K562 (cell line): ENCODE data around the gene RINL. TPM values are rescaled to one million over a fixed set of nuclear protein-coding genes. Genes with fewer than 3 reads are reported as not detected.

Experiments
- CBX2 ChIP-seq: fragments of 200-600 bp; sonication (generic); IDR thresholded peaks from one replicate; pipeline ENCODE4 v1.6.1; 2012; ENCODE audit warnings: mild to moderate bottlenecking, low read length, inconsistent platforms; ENCODE audit not compliant: insufficient read depth, poor library complexity, severe bottlenecking
- CREB1 ChIP-seq, 2 experiments: sonication (generic) in 1 of 2; formaldehyde crosslinking in 1 of 2; IDR thresholded peaks; 2 replicates each; pipeline versions ENCODE4 v1.6.1 to v1.8.0; 2012 to 2022; ENCODE audit warnings: inconsistent platforms in 1 of 2, mild to moderate bottlenecking in 1 of 2, missing genetic modification reagents in 1 of 2, moderate library complexity in 1 of 2
- CTBP1 ChIP-seq: fragments of 450-650 bp; IDR thresholded peaks from 2 replicates; pipeline ENCODE4 v1.6.1; 2016; ENCODE audit warnings: borderline replicate concordance
- CXXC5 ChIP-seq: fragments of 250-450 bp; sonication (Bioruptor Pico); IDR thresholded peaks from 2 replicates; pipeline ENCODE4 v1.8.0; 2022; ENCODE audit warnings: inconsistent platforms, mild to moderate bottlenecking, moderate library complexity
- DLX4 ChIP-seq: fragments of 250-450 bp; sonication (Bioruptor Pico); IDR thresholded peaks from 2 replicates; pipeline ENCODE4 v1.6.1; 2021; ENCODE audit warnings: mild to moderate bottlenecking
- HCFC1 ChIP-seq: IDR thresholded peaks from 2 replicates; pipeline ENCODE4 v1.6.1; 2012; ENCODE audit warnings: low read depth, low read length, improper control_type of control experiment
- HES1 ChIP-seq: fragments of 450-650 bp; IDR thresholded peaks from 2 replicates; pipeline ENCODE4 v1.6.1; 2016; ENCODE audit warnings: low read depth, mild to moderate bottlenecking, moderate library complexity
- IRF1 ChIP-seq: sonication (generic); formaldehyde crosslinking; IDR thresholded peaks from 2 replicates; pipeline ENCODE4 v1.8.0; 2022; ENCODE audit warnings: missing genetic modification reagents, mild to moderate bottlenecking, borderline replicate concordance
- KDM5B ChIP-seq: fragments of 200-600 bp; sonication (generic); IDR thresholded peaks from 2 replicates; pipeline ENCODE4 v1.6.1; 2012; ENCODE audit warnings: low read depth, mild to moderate bottlenecking, moderate library complexity, low read length, control low read depth, inconsistent platforms; ENCODE audit not compliant: insufficient replicate concordance
- KLF1 ChIP-seq: fragments of 450-650 bp; IDR thresholded peaks from 2 replicates; pipeline ENCODE4 v1.6.1; 2016; ENCODE audit warnings: missing genetic modification characterization, missing compliant biosample characterization
- LEF1 ChIP-seq: fragments of 450-650 bp; IDR thresholded peaks from 2 replicates; pipeline ENCODE4 v1.6.1; 2016; ENCODE audit warnings: mild to moderate bottlenecking
- MBD2 ChIP-seq: sonication (generic); IDR thresholded peaks from 2 replicates; pipeline ENCODE4 v1.6.1; 2016; ENCODE audit warnings: low read depth, borderline replicate concordance
- MTF1 ChIP-seq: fragments of 250-450 bp; sonication (Bioruptor Pico); IDR thresholded peaks from 2 replicates; pipeline ENCODE4 v1.9.0; 2021; ENCODE audit warnings: moderate library complexity, mild to moderate bottlenecking, inconsistent platforms, borderline replicate concordance
- MXD1 ChIP-seq: fragments of 250-450 bp; sonication (Bioruptor Pico); IDR thresholded peaks from 2 replicates; pipeline ENCODE4 v1.8.0; 2021; ENCODE audit warnings: borderline replicate concordance, mild to moderate bottlenecking, moderate library complexity; ENCODE audit not compliant: poor library complexity, severe bottlenecking
- NUFIP1 ChIP-seq: fragments of 450-650 bp; IDR thresholded peaks from 2 replicates; pipeline ENCODE4 v1.6.1; 2018; ENCODE audit not compliant: partially characterized antibody
- POLR2A ChIP-seq: fragments of 450-650 bp; conservative IDR thresholded peaks from 2 replicates; pipeline ENCODE4 v1.6.1; 2016
- POLR2G ChIP-seq: fragments of 200-400 bp; formaldehyde crosslinking; IDR thresholded peaks from 2 replicates; pipeline ENCODE4 v1.6.1; 2017; ENCODE audit warnings: low read depth, mild to moderate bottlenecking, antibody characterized with exemption, low read length, moderate library complexity
- POLR2H ChIP-seq: IDR thresholded peaks from 2 replicates; pipeline ENCODE4 v1.6.1; 2016; ENCODE audit warnings: missing genetic modification characterization, low read depth, mild to moderate bottlenecking, control low read depth, missing compliant biosample characterization, moderate library complexity
- RAD21 ChIP-seq, 2 experiments: fragments of 250-450 bp in 1 of 2; fragments of 450-650 bp in 1 of 2; sonication (Bioruptor Pico) in 1 of 2; formaldehyde crosslinking in 1 of 2; IDR thresholded peaks in 1 of 2; conservative IDR thresholded peaks in 1 of 2; 2 replicates each; pipeline versions ENCODE4 v1.4.0 to v1.8.0; 2020 to 2022; ENCODE audit warnings: mild to moderate bottlenecking in 2 of 2, moderate library complexity in 1 of 2
- SMAD4 ChIP-seq: fragments of 250-450 bp; sonication (Bioruptor Pico); conservative IDR thresholded peaks from 2 replicates; pipeline ENCODE4 v1.8.0; 2021; ENCODE audit warnings: inconsistent platforms, mild to moderate bottlenecking, moderate library complexity
- SP2 ChIP-seq: IDR thresholded peaks from 2 replicates; pipeline ENCODE4 v1.6.1; 2011; ENCODE audit warnings: mild to moderate bottlenecking, low read depth, low read length, moderate library complexity; ENCODE audit not compliant: poor library complexity, severe bottlenecking; ENCODE audit errors: extremely low read depth
- TAF7 ChIP-seq: fragments of 450-650 bp; IDR thresholded peaks from 2 replicates; pipeline ENCODE4 v1.6.1; 2016; ENCODE audit warnings: missing genetic modification characterization, missing compliant biosample characterization
- ZC3H11A ChIP-seq: IDR thresholded peaks from 2 replicates; pipeline ENCODE4 v1.6.1; 2012; ENCODE audit warnings: low read depth, low read length, improper control_type of control experiment
- ZNF146 ChIP-seq: IDR thresholded peaks from one replicate; pipeline ENCODE4 v1.6.1; 2018; ENCODE audit warnings: missing compliant biosample characterization; ENCODE audit not compliant: unreplicated experiment
- ZNF444 ChIP-seq: fragments of 250-450 bp; sonication (Bioruptor Pico); IDR thresholded peaks from 2 replicates; pipeline ENCODE4 v1.4.0; 2020; ENCODE audit warnings: mild to moderate bottlenecking, moderate library complexity
- ZNF830 ChIP-seq: fragments of 250-450 bp; sonication (Bioruptor Pico); IDR thresholded peaks from 2 replicates; pipeline ENCODE4 v1.5.0; 2021; ENCODE audit warnings: mild to moderate bottlenecking
- polyA plus RNA-seq, 8 experiments: library from polyadenylated mRNA; depleted of rRNA in 4 of 8; stranded (reverse) in 5 of 8; unstranded in 3 of 8; fragments of >200 nt; fragmentation: Nextera tagmentation in 2 of 8; fragmentation: Illumina TruSeq in 1 of 8; extraction: Ambion mirVana in 2 of 8; extraction: Trizol in 1 of 8; gene quantifications; 2 replicates each; pipeline versions ENCODE4 v1.2.1 to v1.2.3, GENCODE V29; 2011 to 2014; ENCODE audit warnings: inconsistent platforms in 1 of 8, missing spikeins in 1 of 8
- total RNA-seq, 7 experiments: library from RNA; depleted of rRNA in 6 of 7; stranded (reverse); fragments of >200 nt in 6 of 7; fragmentation: Illumina TruSeq in 2 of 7; extraction: Trizol in 2 of 7; gene quantifications; 2 replicates each; pipeline versions ENCODE4 v1.2.1 to v1.2.3, GENCODE V29; 2011 to 2021; ENCODE audit warnings: low replicate concordance in 1 of 7

RINL gene
- total and polyA plus RNA-seq, 9 of the 15 experiments (the other 6 are each of a cell fraction or from before 2014, with no cell fraction given), result 0.82 to 10.9 (median 4.9) TPM

GRCh38 chr19:38849860-38850435 lies 28.1 kb downstream of the RINL start, which contains the start of gene HNRNPL (continued):
- TF ChIP-seq MBD2, result peak; percentile 96
- peak; percentile 59 for TF ChIP-seq KDM5B
- peak; percentile 17 to 20; a peak in 1 of 4 replicates for TF ChIP-seq RAD21 (CRISPR knock-in tag; conservative IDR thresholded peaks at IDR 0.05 in 1 of 2, IDR thresholded peaks at IDR 0.05 in 1 of 2)
- TF ChIP-seq POLR2A, result peak; percentile 84
- peak; percentile 92 for TF ChIP-seq HES1
- peak; percentile 95 for TF ChIP-seq CREB1 (IDR thresholded peaks at IDR 0.05)
- TF ChIP-seq CREB1 (CRISPR knock-in tag; IDR thresholded peaks at IDR 0.05), result peak; percentile 96
- no peak for TF ChIP-seq MXD1 (CRISPR knock-in tag)
- TF ChIP-seq TAF7, result 0 out of 2 replicates have a peak, but pooled peaks have one; percentile 15
- TF ChIP-seq DLX4 (CRISPR knock-in tag), result no peak
- no peak for TF ChIP-seq CBX2
- no peak for TF ChIP-seq ZC3H11A
- TF ChIP-seq POLR2G, result peak; percentile 96
- TF ChIP-seq MTF1 (CRISPR knock-in tag), result no peak
- peak; percentile 40; the same call in 1 of the 2 replicates for TF ChIP-seq LEF1
- TF ChIP-seq ZNF830 (CRISPR knock-in tag), result no peak
- peak; percentile 65; the same call in 1 of the 2 replicates for TF ChIP-seq POLR2H
- peak; percentile 59 for TF ChIP-seq HCFC1
- peak; percentile 66; the same call in 1 of the 2 replicates for TF ChIP-seq CTBP1
- no peak for TF ChIP-seq ZNF146 (CRISPR knock-in tag)
- peak; percentile 81 for TF ChIP-seq SMAD4 (CRISPR knock-in tag)
- peak; percentile 86; the same call in 1 of the 2 replicates for TF ChIP-seq ZNF444 (CRISPR knock-in tag)
- TF ChIP-seq IRF1 (CRISPR knock-in tag), result no peak
- TF ChIP-seq NUFIP1, result no peak
- TF ChIP-seq SP2, result peak; percentile 97
- peak; percentile 88 for TF ChIP-seq CXXC5
- no peak for TF ChIP-seq KLF1 (tag)
